ENCODE results near the gene ISM2. TPM values are rescaled to one million over a fixed set of nuclear protein-coding genes. Genes with fewer than 3 reads are reported as not detected.
"Not testable (repeated sequence)": the region's sequence is repeated elsewhere in the genome, so short reads cannot be mapped to it uniquely, and the experiment has no call there.

ISM2 gene
- total RNA-seq, result under 1 TPM; 0.74 to 0.94 TPM

DNA sequence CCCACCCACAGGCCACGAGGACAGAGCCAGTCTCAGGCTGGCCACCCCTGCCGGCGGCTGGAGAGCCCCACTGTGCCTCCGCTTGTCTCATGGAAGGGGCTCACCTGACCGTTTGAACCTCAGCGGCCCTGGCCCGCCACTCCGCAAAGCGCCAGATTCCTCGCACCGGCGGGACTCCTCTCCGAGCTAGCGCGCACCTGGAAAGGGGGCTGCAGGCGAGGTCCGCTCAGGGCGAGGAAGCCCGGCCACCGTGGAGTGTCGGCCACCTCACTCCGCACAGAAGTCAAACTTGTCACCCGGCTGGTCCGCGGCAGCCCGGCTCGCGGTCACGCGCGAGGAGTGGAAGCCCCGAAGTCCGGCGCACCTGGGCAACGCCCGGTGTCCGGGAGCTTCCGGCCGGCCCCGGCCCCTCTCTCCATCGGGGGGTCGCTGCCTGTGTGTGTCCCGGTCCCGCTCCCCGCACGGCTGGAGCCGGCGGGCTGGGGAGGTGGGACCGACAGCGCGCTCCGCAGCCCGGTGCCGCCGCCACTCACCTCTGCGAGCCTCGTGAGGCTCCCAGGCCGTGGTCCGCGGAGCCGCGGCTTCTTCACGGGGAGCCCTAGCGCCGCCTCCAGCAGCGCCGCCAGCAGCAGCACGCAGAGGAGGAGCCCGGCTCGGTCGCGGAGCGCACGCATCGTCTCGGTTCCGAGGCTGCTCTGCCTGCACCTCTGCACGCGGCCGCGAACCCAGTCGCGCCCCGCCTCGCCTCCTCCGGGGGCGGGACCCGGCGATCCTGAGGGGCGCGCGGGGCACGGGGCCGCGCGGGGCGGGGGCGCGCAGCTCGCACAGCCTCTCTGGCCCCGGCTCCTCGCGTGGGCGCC, at the start of gene ISM2:
Gene ISM2, minus strand, starts transcription at position 697 of the 860 bp plus-strand sequence. Its CDS starts 23 bp downstream, at position 674.
- ATAC-seq, result peak; percentile 85

DNA sequence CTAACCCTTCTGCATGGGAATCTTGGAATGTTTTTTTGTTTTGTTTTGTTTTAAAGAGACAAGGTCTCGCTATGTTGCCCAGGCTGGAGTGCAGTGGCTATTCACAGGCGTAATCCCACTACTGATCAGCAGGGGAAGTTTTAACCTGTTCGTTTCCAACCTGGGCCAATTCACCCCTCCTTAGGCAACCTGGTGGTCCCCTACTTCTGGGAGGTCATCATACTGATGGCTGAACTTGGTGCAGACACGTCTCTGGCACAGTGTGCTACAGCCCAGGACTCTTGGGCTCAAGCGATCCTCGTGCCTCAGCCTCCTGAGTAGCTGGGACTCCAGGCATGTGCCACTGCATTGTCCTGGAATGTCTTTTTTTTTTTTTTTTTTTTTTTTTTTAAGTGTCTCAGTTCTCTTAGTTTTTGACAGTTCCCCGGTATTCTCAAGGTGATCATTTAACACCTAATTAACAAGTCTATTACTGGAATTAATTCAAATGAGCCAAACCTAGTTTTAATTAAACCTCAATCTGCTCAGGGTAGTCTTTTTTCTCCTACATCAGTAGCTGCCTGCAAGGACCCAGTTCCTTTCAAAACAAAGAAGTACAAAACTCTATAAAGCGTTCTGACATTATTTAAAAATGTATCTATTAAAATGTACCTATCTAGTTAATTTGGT, 49.0 kb upstream of the ISM2 start:
- no peak for ATAC-seq
- Mint-ChIP-seq H3K27ac (no peak overlapping the region), H3K9me3 (no peaks in the 10 kb centered on the region), H3K27me3 (no peaks in the 10 kb centered on the region), H3K4me3 (no peak overlapping the region), H3K36me3 (ENCODE audit: low read depth) (peaks cover 28% of the 10 kb centered on the region), H3K4me1 (ENCODE audit: low read depth) (peaks cover 2% of the 10 kb centered on the region)
- intact Hi-C loops (cut with micrococcal nuclease), result no loop called here
- ChIA-PET CTCF (no interaction called here), POLR2A (no interaction called here)
- no peak for DNase-seq
- TF ChIP-seq, protein P1, sequence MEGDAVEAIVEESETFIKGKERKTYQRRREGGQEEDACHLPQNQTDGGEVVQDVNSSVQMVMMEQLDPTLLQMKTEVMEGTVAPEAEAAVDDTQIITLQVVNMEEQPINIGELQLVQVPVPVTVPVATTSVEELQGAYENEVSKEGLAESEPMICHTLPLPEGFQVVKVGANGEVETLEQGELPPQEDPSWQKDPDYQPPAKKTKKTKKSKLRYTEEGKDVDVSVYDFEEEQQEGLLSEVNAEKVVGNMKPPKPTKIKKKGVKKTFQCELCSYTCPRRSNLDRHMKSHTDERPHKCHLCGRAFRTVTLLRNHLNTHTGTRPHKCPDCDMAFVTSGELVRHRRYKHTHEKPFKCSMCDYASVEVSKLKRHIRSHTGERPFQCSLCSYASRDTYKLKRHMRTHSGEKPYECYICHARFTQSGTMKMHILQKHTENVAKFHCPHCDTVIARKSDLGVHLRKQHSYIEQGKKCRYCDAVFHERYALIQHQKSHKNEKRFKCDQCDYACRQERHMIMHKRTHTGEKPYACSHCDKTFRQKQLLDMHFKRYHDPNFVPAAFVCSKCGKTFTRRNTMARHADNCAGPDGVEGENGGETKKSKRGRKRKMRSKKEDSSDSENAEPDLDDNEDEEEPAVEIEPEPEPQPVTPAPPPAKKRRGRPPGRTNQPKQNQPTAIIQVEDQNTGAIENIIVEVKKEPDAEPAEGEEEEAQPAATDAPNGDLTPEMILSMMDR (IDR thresholded peaks at IDR 0.05), result no peak

More for the DNA sequence above, at the start of gene ISM2:
- peak within 1 kb of the TSS; percentile 69 for H3K4me3 Mint-ChIP-seq
- ChIA-PET POLR2A (interaction anchor here (1.2 kb wide), 1 partner anchor 40 kb away, joined by 4 read pairs; no protein-coding TSS in a partner anchor), CTCF (no interaction called here)
- peaks cover 5% of the 10 kb centered on the region for H3K9me3 Mint-ChIP-seq
- TF ChIP-seq, protein P1 (IDR thresholded peaks at IDR 0.05), result no peak
- intact Hi-C loops (cut with micrococcal nuclease), result no loop called here
- peaks cover 28% of the 10 kb centered on the region for H3K27me3 Mint-ChIP-seq
- DNase-seq, result peak; percentile 54
- no peak within 1 kb of the TSS for H3K27ac Mint-ChIP-seq
- peaks cover 6% of the 10 kb centered on the region for H3K4me1 Mint-ChIP-seq (ENCODE audit: low read depth)
- no peaks in the 10 kb centered on the region for H3K36me3 Mint-ChIP-seq (ENCODE audit: low read depth)

DNA sequence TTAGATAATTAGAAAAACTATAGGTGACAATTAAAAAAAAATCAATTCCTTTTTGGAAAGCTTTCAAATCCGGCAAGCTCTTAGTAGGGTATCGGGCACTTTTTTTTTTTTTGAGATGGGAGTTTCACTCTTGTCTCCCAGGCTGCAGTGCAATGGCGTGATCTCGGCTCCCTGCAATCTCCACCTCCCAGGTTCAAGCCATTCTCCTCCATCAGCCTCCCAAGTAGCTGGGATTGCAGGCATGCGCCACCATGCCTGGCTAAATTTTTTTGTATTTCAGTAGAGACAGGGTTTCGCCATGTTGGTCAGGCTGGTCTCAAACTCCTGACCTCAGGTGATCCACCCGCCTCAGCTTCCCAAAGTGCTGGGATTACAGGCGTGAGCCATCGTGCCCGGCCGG, 46.6 kb upstream of the ISM2 start:
- Mint-ChIP-seq H3K4me1 (ENCODE audit: low read depth) (peaks cover 10% of the 10 kb centered on the region), H3K36me3 (ENCODE audit: low read depth) (peaks cover 20% of the 10 kb centered on the region)
- H3K9me3 Mint-ChIP-seq; POLR2A ChIA-PET; ATAC-seq; H3K4me3 Mint-ChIP-seq; DNase-seq; H3K27me3 Mint-ChIP-seq; H3K27ac Mint-ChIP-seq; intact Hi-C loops (cut with micrococcal nuclease): not testable (repeated sequence)
- CTCF ChIA-PET, result interaction anchor here (1.0 to 1.9 kb wide), 2 partner anchors 14 to 86 kb away, joined by 3 to 9 read pairs; no protein-coding TSS in a partner anchor

DNA sequence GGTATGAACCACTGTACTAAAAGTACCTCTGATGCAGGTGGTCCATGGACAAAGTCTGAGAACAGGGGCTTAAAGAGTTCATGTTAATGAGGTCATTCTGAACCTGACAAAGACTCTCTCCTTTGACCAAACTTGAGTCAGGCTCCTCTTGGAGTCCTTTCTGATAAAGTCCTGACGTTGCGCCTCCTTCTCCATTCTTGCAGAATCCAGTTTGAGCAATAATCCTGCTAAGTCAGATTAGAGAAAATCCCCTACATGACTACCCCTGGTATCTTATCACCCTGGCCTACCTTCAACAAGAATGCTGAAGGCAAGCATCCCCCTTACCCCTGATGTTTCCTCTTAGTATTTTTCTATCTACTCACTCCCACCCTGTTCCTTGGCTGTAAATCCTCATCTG, 46.0 kb upstream of the ISM2 start:
- ChIA-PET POLR2A (no interaction called here), CTCF (interaction anchor here (1.2 kb wide), 1 partner anchor 85 kb away, joined by 4 read pairs; no protein-coding TSS in a partner anchor)
- Mint-ChIP-seq H3K4me3 (no peak overlapping the region), H3K4me1 (ENCODE audit: low read depth) (peaks cover 10% of the 10 kb centered on the region), H3K36me3 (ENCODE audit: low read depth) (peaks cover 14% of the 10 kb centered on the region), H3K9me3 (no peaks in the 10 kb centered on the region), H3K27me3 (no peaks in the 10 kb centered on the region), H3K27ac (no peak overlapping the region)
- DNase-seq, result no peak
- intact Hi-C loops (cut with micrococcal nuclease), result no loop called here
- no peak for ATAC-seq
- TF ChIP-seq, protein P1 (IDR thresholded peaks at IDR 0.05), result no peak

DNA sequence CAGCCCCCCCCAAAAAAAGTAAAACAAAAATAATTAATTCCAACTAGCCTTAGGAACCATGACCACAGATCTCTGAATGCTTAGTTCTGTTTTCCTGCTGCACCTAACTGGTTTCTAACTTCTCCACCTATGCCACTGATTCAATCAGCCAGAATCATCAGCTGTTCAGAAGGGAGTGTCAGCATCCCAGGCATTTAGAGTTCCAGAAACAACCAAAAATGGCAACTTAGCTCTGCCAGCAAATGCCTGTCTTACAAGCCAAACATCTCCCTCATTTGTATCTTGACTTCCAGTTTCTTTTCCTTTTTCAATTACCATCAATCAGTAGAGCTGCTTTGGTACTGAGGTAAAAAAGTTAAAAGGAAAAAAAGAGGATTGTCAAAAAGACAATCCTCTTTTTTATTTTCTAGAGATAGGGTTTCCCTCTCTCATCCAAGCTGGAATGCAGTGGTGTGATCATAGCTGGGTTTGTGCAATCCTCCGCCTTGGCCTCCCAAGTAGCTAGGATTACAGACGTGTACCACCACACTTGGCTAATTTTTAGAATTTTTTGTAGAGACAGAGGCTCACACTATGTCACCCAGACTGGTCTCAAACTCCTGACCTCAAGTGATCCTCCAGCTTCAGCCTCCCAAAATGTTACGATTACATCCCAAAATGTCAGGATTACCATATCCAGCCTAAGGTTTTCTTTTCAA, 45.2 kb upstream of the ISM2 start:
- no peak overlapping the region for H3K4me3 Mint-ChIP-seq
- ChIA-PET CTCF (interaction anchor here (1.1 to 1.2 kb wide), 2 partner anchors 85 to 131 kb away, joined by 3 to 4 read pairs; no protein-coding TSS in a partner anchor), POLR2A (no interaction called here)
- TF ChIP-seq, protein P1 (IDR thresholded peaks at IDR 0.05), result no peak
- no peaks in the 10 kb centered on the region for H3K9me3 Mint-ChIP-seq
- no peak overlapping the region for H3K27ac Mint-ChIP-seq
- peaks cover 8% of the 10 kb centered on the region for H3K36me3 Mint-ChIP-seq (ENCODE audit: low read depth)
- peaks cover 10% of the 10 kb centered on the region for H3K4me1 Mint-ChIP-seq (ENCODE audit: low read depth)
- intact Hi-C loops (cut with micrococcal nuclease), result no loop called here
- no peaks in the 10 kb centered on the region for H3K27me3 Mint-ChIP-seq
- no peak for DNase-seq
- no peak for ATAC-seq

Data from activated CD8-positive, alpha-beta T cell treated with anti-CD3 and anti-CD28 coated beads for 36 hours (primary cell).